Loucy (cell line): Measurements from ENCODE around the gene RTCB.

Source experiments
- CTCF ChIP-seq: fragments of 200-600 bp; sonication (generic); conservative IDR thresholded peaks from 2 replicates; pipeline ENCODE4 v1.5.1; 2014; ENCODE audit warnings: mild to moderate bottlenecking, antibody characterized with exemption, low read length
- EZH2phosphoT487 ChIP-seq: fragments of 200-600 bp; IDR thresholded peaks from 2 replicates; pipeline ENCODE4 v1.6.1; 2018; ENCODE audit warnings: antibody characterized with exemption, mild to moderate bottlenecking, moderate library complexity, borderline replicate concordance

GRCh38 chr22:32446321-32446720 is 34.3 kb upstream of the RTCB start:
- no peak for TF ChIP-seq CTCF
- no peak for TF ChIP-seq EZH2phosphoT487
